Activated T-cell treated with anti-CD3 and anti-CD28 coated beads, Interleukin-2, amount 50 U/mL, for 72 hours (primary cell): ENCODE measurements around the gene TNFSF8. TPM values are rescaled to one million over a fixed set of nuclear protein-coding genes. Genes with fewer than 3 reads are reported as not detected.

Source experiments
- ATAC-seq, 2 donors: fragments of 150-1000 bp; cut with Tn5 transposase; replicated peaks in 1 of 2; 2 replicates each; pipeline ENCODE4 v1.10.0; 2021; ENCODE audit warnings: moderate library complexity in 2 of 2, mild to moderate bottlenecking in 1 of 2
- DNase-seq, 2 donors: peaks; one replicate each; pipeline ENCODE4 v3.0.0; 2021 to 2022; ENCODE audit warnings: mixed read lengths in 1 of 2
- H3K27ac Mint-ChIP-seq: one replicate; pipeline ENCODE4 v1.8.0; 2022; ENCODE audit warnings: mild to moderate bottlenecking, moderate library complexity, mixed read lengths
- H3K27me3 Mint-ChIP-seq: one replicate; pipeline ENCODE4 v1.8.0; 2022; ENCODE audit warnings: low read depth, mixed read lengths
- H3K36me3 Mint-ChIP-seq, 2 donors: one replicate each; pipeline ENCODE4 v1.8.0; 2022; ENCODE audit warnings: mixed read lengths in 2 of 2, mild to moderate bottlenecking in 1 of 2; ENCODE audit not compliant: insufficient read depth in 2 of 2
- H3K4me1 Mint-ChIP-seq: one replicate; pipeline ENCODE4 v1.8.0; 2022; ENCODE audit warnings: low read depth, mixed read lengths
- H3K4me3 Mint-ChIP-seq, 2 donors: one replicate each; pipeline ENCODE4 v1.8.0; 2022; ENCODE audit warnings: mild to moderate bottlenecking in 2 of 2, mixed read lengths in 2 of 2, moderate library complexity in 2 of 2
- H3K9me3 Mint-ChIP-seq, 2 donors: one replicate each; pipeline ENCODE4 v1.8.0; 2022; ENCODE audit warnings: mixed read lengths in 2 of 2
- total RNA-seq, 2 donors: library from RNA; stranded (reverse); gene quantifications; one replicate each; pipeline ENCODE4 v1.2.3, GENCODE V29; 2022

TNFSF8 gene
- total RNA-seq, 2 donors from 2014 or later = 84.2 to 99.5 TPM

DNA sequence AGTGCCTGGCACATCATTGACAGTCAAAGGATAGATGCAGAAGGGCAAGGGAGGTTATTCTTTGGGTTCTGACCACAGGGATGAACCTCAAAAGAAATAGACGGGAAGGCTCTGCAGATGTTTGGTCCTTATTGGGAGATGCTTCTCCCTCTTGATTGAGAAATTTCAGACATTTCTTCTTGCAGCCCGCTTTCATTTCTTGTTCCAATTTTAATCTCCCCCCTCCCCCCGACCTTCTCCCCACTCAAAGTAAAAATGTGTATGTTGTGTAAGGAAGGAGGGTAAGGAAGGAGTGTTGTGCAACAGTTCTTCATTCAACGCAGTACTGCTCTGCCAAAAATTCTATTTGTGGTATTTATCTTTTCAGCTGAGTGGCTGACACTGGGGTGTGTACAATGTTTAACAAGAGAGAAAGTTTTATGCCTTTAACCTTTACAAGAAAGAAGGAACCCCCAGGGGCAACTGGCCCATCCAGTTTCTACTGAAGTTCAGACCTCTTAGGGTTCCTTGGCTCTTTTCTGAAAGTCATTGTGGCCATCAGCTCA is 78.3 kb downstream of the TNFSF8 start:
- no peaks in the 10 kb centered on the region for H3K27me3 Mint-ChIP-seq
- no peak overlapping the region for H3K4me3 Mint-ChIP-seq
- peaks cover 1 to 4% of the 10 kb centered on the region in 2 donors for H3K9me3 Mint-ChIP-seq
- no peak overlapping the region for H3K27ac Mint-ChIP-seq
- peaks cover 35% of the 10 kb centered on the region for H3K4me1 Mint-ChIP-seq
- ATAC-seq = no peak
- no peak for DNase-seq
- H3K36me3 Mint-ChIP-seq = peaks cover 0 to 2% of the 10 kb centered on the region in 2 donors

DNA sequence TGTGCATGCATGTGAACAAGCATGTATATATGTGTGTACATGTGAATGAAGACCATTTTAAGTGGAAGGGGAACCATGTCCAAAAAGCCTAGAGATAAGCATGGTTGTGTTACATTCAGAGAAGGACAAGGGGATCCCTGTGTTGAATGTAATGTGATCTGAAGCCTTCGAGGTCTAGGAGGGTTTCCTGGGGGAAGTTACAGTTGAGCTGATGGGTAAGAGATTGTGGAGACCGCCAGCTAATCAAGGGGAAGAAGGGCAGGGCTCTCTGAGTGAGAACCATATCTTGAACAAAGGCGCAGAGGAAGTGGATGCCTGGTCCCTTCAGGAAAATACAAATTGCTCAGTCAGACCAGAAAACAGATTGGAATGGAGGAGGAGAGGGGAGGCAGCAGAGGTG is 79.1 kb downstream of the TNFSF8 start:
- H3K27me3 Mint-ChIP-seq = no peaks in the 10 kb centered on the region
- no peak for ATAC-seq

More for the DNA sequence above, 79.1 kb downstream of the TNFSF8 start:
- no peak overlapping the region for H3K27ac Mint-ChIP-seq
- peaks cover 1 to 4% of the 10 kb centered on the region in 2 donors for H3K9me3 Mint-ChIP-seq
- H3K4me3 Mint-ChIP-seq = no peak overlapping the region
- H3K36me3 Mint-ChIP-seq = peaks cover 0 to 2% of the 10 kb centered on the region in 2 donors
- peaks cover 32% of the 10 kb centered on the region for H3K4me1 Mint-ChIP-seq
- DNase-seq = no peak

Other genes starting within 250 kb of the TNFSF8 start
- 1 to 10 TPM; 1.4 to 1.7 TPM for gene TEX48, start 248.4 kb downstream of the TNFSF8 start, total RNA-seq
- gene TNFSF15, start 124.6 kb downstream of the TNFSF8 start, total RNA-seq = under 1 TPM; 0.19 to 0.26 TPM
- gene TNC, start 187.6 kb upstream of the TNFSF8 start, total RNA-seq = 1 to 10 TPM; 3.1 to 4.1 TPM